Ishikawa (cell line): ENCODE measurements around the gene DLEC1.

Experiments used
- CEBPB ChIP-seq: IDR thresholded peaks from 2 replicates; pipeline ENCODE4 v1.6.1; 2012
- CREB1 ChIP-seq: IDR thresholded peaks from 2 replicates; pipeline ENCODE4 v1.6.1; 2012; ENCODE audit warnings: low read depth
- EGR1 ChIP-seq: IDR thresholded peaks from 2 replicates; pipeline ENCODE4 v1.6.1; 2012
- EP300 ChIP-seq: IDR thresholded peaks from 2 replicates; pipeline ENCODE4 v1.6.1; 2012; ENCODE audit warnings: borderline replicate concordance
- FOXM1 ChIP-seq: IDR thresholded peaks from 2 replicates; pipeline ENCODE4 v1.6.1; 2012; ENCODE audit warnings: low read depth, borderline replicate concordance
- MAX ChIP-seq: IDR thresholded peaks from 2 replicates; pipeline ENCODE4 v1.6.1; 2012
- NFIC ChIP-seq: IDR thresholded peaks from 2 replicates; pipeline ENCODE4 v1.6.1; 2012
- RAD21 ChIP-seq: IDR thresholded peaks from 2 replicates; pipeline ENCODE4 v1.6.1; 2012; ENCODE audit warnings: low read depth
- REST ChIP-seq: IDR thresholded peaks from 2 replicates; pipeline ENCODE4 v1.6.1; 2012; ENCODE audit warnings: low read depth, mild to moderate bottlenecking
- TAF1 ChIP-seq: IDR thresholded peaks from 2 replicates; pipeline ENCODE4 v1.6.1; 2012; ENCODE audit warnings: low read depth, mild to moderate bottlenecking
- TCF12 ChIP-seq: IDR thresholded peaks from 2 replicates; pipeline ENCODE4 v1.6.1; 2012; ENCODE audit warnings: low read depth
- TEAD4 ChIP-seq: IDR thresholded peaks from 2 replicates; pipeline ENCODE4 v1.6.1; 2012
- USF1 ChIP-seq: IDR thresholded peaks from 2 replicates; pipeline ENCODE4 v1.6.1; 2012
- YY1 ChIP-seq: IDR thresholded peaks from 2 replicates; pipeline ENCODE4 v1.6.1; 2012; ENCODE audit warnings: low read depth
- ZBTB7A ChIP-seq: IDR thresholded peaks from 2 replicates; pipeline ENCODE4 v1.6.1; 2012; ENCODE audit warnings: low read depth

The DLEC1 gene

GRCh38 chr3:38118421-38119247, 79.6 kb downstream of the DLEC1 start:
- TF ChIP-seq YY1 (no peak), REST (no peak), ZBTB7A (no peak), FOXM1 (no peak), TCF12 (no peak), RAD21 (no peak), MAX (no peak), USF1 (no peak), NFIC (no peak), TAF1 (no peak), EP300 (no peak), EGR1 (no peak), CEBPB (no peak), TEAD4 (no peak)

GRCh38 chr3:38119248-38119544, 80.2 kb downstream of the DLEC1 start:
- TF ChIP-seq YY1 (no peak), NFIC (no peak)

- TF ChIP-seq YY1, result no peak
- no peak for TF ChIP-seq RAD21
- no peak for TF ChIP-seq FOXM1
- TF ChIP-seq MAX, result no peak
- TF ChIP-seq CEBPB, result no peak
- no peak for TF ChIP-seq REST
- TF ChIP-seq EP300, result no peak
- no peak for TF ChIP-seq TEAD4
- TF ChIP-seq TCF12, result no peak
- TF ChIP-seq NFIC, result no peak
- TF ChIP-seq ZBTB7A, result no peak
Observed at GRCh38 chr3:38119821-38120692, 81.0 kb downstream of the DLEC1 start.

GRCh38 chr3:38120693-38121450, 81.9 kb downstream of the DLEC1 start:
- TF ChIP-seq NFIC (no peak), FOXM1 (no peak), TEAD4 (no peak), TAF1 (no peak), EGR1 (no peak), REST (no peak), CEBPB (no peak), EP300 (no peak), CREB1 (no peak), USF1 (no peak), ZBTB7A (no peak), TCF12 (no peak)
